GM23248 (cell line): ENCODE measurements around the gene DEPP1.

Experiments
- EZH2 ChIP-seq: fragments of 200-600 bp; sonication (generic); IDR thresholded peaks from 2 replicates; pipeline ENCODE4 v1.6.1; 2018; ENCODE audit warnings: antibody characterized with exemption, mild to moderate bottlenecking; ENCODE audit not compliant: insufficient read depth, poor library complexity, severe bottlenecking
- EZH2phosphoT487 ChIP-seq: fragments of 200-600 bp; sonication (generic); IDR thresholded peaks from 2 replicates; pipeline ENCODE4 v1.6.1; 2018; ENCODE audit warnings: antibody characterized with exemption, moderate library complexity, mild to moderate bottlenecking, low read depth; ENCODE audit not compliant: insufficient read depth

DNA sequence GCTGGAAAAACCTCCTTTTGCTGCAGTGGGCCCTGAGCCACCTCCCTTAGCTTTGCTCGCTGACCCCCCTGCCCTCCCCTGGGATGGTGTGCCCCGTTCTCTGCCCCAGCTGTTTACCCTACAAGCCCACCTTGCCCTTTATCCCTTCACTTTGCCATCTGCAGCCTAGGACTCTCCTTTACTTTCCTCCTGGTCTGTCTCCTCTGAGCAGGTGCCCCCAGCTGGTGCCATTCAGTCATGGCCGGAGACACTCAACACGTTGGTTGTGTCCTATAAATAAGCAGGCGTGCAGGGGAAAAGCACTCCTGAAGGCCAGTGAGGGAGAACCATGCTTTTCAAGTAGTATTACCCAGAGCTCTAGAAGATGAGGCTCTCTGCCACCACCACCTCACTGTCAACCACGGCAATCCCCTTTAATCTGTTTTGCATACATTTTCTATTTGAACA, 12.9 kb downstream of the DEPP1 start:
- TF ChIP-seq EZH2phosphoT487 (no peak), EZH2 (no peak)
